DMS153 (cell line): ENCODE data around the gene EXD3.
A peak's percentile ranks its signal among the peaks of the same experiment; 100 is the strongest.

Source experiments
- DNase-seq: peaks from one replicate; lab custom pipeline; 2025; lab: John Stamatoyannopoulos, UW

Gene EXD3

GRCh38 chr9:137432687-137433348 lies 9.9 kb upstream of the EXD3 start:
- DNase-seq = no peak

DNA sequence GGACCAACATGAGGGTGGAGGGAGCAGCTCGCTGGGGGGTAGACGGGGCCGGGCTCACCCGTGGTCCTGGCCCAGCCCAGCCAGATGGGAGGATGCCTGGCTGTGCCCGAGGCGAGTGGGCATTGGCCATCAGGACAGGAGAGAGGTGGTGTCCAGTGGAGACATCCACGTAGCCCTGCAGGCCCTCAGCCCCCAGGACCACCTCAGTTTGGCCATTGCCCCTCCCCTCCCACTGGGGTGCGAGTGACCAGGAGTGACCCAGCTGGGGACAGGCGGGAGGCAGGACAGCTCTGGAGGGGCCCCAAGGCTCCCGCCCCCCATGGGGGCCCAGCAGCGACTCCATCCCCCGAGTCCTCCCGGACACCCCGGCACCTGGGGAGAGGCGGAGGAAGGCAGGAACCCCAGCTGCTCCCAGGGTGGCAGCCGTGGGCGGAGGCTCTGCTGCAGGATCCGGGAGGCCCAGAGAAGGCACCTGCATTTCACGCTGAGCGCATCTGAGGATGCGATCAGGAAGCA lies 8.5 kb upstream of the EXD3 start:
- DNase-seq = no peak

- DNase-seq = no peak
These were observed 7.9 kb upstream of the EXD3 start for GRCh38 chr9:137430723-137431415.

- DNase-seq = peak; percentile 32
These were observed 7.2 kb upstream of the EXD3 start for GRCh38 chr9:137429974-137430722.

GRCh38 chr9:137429546-137429890 lies 6.6 kb upstream of the EXD3 start:
- no peak for DNase-seq

DNA sequence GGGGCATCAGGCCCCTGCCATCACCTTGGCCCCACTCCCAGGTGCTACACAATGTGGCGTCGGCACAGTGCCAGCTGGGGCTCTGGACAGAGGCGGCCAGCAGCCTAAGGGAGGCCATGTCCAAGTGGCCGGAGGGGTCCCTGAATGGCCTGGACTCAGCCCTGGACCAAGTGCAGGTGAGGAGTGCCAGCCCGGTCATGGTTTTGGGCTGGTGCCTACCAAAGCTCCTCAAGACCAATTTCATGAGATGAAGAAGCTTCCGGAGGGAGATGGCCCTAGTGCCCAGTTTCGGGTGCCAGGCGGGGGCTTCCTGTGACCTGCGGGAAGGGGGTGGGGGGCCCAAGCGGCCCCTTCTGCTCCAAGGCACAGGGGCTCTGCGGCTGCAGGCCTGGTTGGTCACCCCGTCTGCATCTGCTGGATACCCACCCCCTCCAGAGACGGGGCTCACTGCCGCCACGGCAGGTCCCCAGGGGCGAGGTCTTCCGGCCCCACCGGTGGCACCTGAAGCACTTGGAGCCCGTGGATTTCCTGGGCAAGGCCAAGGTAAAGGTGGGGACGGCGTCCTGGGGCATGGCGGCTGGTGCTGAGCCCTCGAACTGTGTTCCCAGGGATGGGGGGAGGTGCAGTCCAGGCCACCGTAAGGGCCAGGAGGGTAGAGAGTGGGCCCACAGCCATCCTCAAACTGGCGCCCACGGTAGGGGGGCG lies 6.0 kb upstream of the EXD3 start:
- DNase-seq = no peak

DNA sequence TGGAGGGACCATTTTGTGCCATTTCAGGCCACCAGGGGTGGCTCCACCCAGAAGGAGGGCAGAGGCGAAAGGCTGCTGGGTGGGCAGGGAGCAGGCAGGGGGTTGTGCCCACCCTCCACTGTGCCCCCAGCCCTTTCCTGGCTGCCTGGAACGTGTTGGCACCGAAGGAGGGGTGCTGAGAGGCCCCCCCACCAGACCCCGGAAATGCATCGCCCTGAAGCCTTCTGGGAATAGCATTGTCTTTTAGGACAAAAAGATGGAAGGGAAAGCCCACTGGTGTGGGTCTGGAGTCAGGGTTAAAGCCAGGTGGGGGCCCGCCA lies 5.3 kb upstream of the EXD3 start:
- no peak for DNase-seq

DNA sequence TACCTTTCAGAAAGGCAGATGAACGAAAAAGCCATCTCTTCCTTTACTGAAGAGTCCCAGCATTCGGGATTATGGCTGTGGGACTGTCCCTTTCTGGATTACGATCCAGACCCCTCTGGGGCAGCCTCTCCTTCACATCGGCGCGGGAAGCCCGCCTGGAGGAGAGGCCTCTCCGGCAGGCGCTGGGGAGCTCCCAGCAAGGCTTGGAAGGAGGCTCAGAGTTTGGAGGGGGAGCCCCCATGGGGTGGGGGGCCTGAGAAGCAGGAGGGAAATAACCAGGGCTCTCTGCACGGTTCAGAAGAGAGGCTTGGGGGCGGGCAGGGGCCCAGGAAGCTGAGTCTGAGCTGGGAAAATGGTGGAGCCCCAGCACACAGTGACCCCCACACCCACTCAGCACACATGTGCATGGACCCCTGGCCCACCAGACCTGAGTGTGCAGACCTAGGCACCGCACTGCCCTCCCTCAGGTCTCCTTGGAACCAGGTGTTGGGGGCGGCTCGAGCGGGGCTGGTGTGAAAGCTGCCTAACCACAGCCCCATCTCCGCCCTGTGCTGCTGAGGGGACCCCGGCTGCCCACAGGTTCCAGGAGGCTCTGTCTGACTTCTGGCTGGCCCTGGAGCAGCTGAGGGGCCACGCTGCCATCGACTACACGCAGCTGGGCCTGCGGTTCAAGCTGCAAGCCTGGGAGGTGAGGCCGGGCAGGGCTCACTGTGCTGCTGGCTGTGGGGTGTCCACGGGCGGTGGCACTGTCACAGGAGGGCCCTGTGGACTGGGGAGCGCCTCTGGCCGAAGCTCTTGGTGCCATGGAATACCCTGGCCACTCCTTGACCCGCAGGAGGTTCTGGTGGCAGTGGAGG lies 4.7 kb upstream of the EXD3 start:
- DNase-seq = no peak

DNA sequence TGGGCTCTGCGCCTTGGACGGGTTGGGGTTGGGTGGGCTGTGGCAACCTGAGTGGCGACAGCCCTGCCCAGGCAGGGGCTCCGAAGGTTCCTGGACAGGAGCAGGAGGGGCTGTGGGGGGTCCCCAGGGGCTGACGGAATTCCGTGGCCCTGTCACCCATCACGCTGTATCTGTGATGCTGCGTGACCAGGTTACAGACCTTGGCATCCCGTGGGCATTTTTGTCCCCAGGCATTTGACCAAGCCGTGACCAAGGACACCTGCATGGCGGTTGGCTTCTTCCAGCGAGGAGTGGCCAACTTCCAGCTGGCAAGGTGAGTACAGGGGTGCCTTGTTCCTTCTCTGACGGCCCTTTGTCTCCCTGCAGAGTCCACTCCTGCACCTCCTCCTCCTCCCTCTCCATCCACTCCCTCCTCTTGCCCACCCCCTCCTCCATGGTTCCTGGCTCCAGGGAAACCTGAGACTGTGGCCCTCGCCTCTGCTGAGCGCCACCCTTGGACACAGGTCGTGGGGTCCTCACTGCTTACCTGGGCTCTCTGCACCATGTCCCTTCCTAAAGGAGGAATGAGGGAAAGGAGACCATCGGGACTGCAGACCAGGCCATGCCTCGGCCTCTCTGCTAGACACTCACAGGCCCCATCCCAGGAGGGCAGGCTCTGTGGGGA lies 3.2 kb upstream of the EXD3 start:
- no peak for DNase-seq

DNA sequence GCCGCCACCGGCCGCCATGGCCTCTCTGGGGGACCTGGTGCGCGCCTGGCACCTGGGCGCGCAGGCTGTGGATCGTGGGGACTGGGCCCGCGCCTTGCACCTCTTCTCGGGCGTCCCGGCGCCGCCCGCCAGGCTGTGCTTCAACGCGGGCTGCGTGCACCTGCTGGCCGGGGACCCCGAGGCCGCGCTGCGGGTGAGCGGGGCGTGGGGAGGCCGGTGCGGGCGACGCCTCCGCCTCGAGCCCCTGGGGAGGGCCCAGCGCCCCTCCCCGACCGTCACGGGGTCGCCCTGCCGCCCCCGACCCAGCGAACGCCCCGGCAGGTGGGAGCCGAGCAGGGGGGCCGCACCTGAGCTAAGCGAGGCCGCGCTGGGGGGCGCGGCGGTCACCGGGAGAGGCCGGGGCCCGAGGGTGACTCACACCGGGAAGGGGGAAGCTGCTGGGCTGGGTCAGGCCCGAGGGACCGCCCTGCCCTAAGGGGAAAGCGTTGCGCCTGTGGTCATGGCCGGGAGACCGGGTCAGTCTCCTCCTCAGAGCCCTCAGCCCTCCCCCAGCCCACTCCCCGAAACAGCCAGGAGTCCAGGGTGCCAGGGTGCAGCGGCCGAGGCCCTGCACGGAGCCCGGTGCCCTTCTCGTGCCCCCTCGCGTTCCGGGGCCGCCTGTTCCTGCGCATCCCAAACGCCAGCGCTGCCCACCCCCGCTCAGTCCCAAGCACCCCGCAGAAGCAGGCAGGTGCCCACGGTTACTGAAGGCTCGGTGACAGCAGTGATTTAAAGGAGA lies 741 bp upstream of the EXD3 start:
- DNase-seq = no peak

- DNase-seq = no peak
These were observed 941 bp downstream of the EXD3 start for GRCh38 chr9:137421838-137422603.

DNA sequence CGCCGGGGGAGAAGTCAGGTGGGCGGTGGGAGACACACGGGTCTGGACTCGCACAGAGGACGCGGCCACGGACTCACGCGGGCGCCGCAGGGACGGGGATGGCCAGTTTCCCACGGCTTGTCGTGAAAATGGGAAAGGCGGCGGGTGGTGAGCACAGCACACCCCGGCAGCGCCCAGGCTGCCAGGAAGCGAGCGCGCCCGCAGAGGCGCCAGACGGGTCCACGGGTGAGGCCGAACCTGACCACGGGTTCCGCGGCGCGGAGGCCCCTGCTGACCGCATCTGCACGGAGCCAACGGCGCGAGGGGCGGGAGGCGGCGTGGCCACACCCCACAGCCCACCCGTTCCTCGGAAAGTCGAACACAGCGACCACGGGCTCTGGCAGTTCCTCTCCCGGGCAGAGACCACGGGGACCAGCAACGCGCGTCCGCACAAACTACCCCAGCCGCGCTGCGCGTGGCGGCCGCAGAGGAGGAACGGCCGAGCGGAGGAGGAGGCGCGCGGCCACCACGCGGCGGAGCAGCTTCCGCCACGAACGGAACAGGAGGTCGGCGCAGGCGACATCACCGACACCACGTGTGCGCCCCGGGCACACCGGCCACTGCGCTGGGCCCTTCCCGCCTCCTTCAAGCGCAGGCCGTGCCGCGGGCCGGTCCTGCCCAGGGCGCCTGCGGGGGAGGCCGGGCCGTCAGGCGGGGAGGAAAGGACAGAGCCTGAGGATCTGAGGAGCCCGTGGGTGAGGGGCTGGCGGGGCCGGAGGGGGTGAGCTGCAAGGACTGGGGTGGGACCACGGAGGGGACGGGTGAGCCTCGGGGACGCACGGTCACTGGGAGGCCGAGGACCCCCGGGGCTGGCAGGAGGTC lies 5.6 kb downstream of the EXD3 start:
- DNase-seq = no peak

- no peak for DNase-seq
These were observed 6.3 kb downstream of the EXD3 start for GRCh38 chr9:137416563-137417151.

GRCh38 chr9:137416006-137416562 lies 6.9 kb downstream of the EXD3 start:
- no peak for DNase-seq

- DNase-seq = no peak
These were observed 7.5 kb downstream of the EXD3 start for GRCh38 chr9:137415451-137415850.

GRCh38 chr9:137412431-137412830 lies 10.5 kb downstream of the EXD3 start:
- DNase-seq = no peak

DNA sequence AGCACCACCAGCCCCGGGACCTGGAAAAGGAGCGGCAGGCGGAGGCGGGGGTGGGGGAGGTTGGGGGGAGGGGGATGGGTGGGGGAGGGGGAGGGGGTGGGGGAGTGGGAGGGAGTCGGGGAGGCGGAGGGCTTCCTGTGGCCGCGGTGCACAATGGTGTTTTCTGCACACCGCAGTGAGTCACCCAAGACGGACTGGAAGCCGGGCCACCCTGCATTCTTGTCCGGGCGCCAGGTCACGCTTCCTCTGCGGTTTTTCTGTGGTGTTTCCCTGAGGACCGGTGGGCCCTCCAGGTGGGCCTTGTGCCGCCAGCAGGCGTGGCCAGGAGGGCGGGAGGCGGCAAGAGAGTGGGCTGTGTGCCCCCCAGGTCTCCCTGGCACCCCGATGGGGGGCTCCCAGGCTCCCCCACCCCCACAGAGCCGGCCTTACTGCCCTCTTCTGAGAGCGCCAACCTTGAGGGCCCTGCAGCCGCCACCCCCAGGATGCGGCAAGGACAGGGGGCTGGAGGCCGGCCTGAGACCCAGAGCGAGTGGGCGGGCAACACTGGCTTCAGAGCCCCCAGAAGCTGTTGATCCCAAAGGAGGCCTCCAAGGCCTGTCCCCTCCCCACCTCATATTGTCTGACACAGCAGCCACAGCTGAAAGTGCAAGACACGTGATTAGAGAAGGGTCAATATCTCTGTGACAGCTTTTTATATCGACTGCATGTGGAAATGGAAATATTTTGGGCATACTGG lies 11.1 kb downstream of the EXD3 start:
- no peak for DNase-seq
